SK-N-SH (cell line): ENCODE measurements around the gene AMIGO1. TPM values are rescaled to one million over a fixed set of nuclear protein-coding genes. Genes with fewer than 3 reads are reported as not detected.

Experiments
- CTCF ChIA-PET: fragments of 300-600, 350-600 bp; formaldehyde crosslinking; extraction: SDS; loops from one replicate; lab custom pipeline; 2021; lab: Yijun Ruan, JAX
- POLR2A ChIA-PET: fragments of 350-600 bp; sonication (Branson Sonifier 250); formaldehyde crosslinking; extraction: SDS; loops from one replicate; lab custom pipeline; 2020; ENCODE audit warnings: antibody characterized with exemption, inconsistent platforms; lab: Yijun Ruan, JAX
- DNase-seq: peaks from one replicate; pipeline ENCODE4 v3.0.0; 2012
- H2AFZ ChIP-seq: fragments of 200-600 bp; sonication (generic); 2 replicates; pipeline ENCODE4 v1.8.1; 2016; ENCODE audit warnings: antibody characterized with exemption, mild to moderate bottlenecking, low read depth
- H3F3A ChIP-seq: fragments of 200-600 bp; sonication (generic); replicated peaks from 2 replicates; pipeline ENCODE3; 2016; ENCODE audit warnings: antibody characterized with exemption, mild to moderate bottlenecking; ENCODE audit not compliant: insufficient read depth
- H3K27ac ChIP-seq, 2 experiments: fragments of 200-500 bp in 1 of 2; fragments of 200-600 bp in 1 of 2; sonication (Bioruptor generic) in 1 of 2; sonication (generic), shearing (Covaris generic) in 1 of 2; 2 replicates each; pipeline versions ENCODE4 v1.5.1 to v1.6.1; 2014 to 2016; ENCODE audit warnings: low read depth in 2 of 2, inconsistent platforms in 1 of 2, low read length in 1 of 2, mild to moderate bottlenecking in 1 of 2, mixed read lengths in 1 of 2
- H3K27me3 ChIP-seq: fragments of 200-600 bp; sonication (generic), shearing (Covaris generic); 2 replicates; pipeline ENCODE4 v1.6.1; 2016; ENCODE audit warnings: mixed run types; ENCODE audit not compliant: insufficient read depth
- H3K36me3 ChIP-seq, 2 experiments: fragments of 200-500 bp in 1 of 2; fragments of 200-600 bp in 1 of 2; sonication (Bioruptor generic) in 1 of 2; sonication (generic) in 1 of 2; replicated peaks in 1 of 2; 2 replicates each; pipeline versions ENCODE3 to v1.5.1; 2014 to 2016; ENCODE audit warnings: low read length in 1 of 2, mild to moderate bottlenecking in 1 of 2; ENCODE audit not compliant: insufficient read depth in 2 of 2, control insufficient read depth in 1 of 2
- H3K4me1 ChIP-seq, 2 experiments: fragments of 200-500 bp in 1 of 2; fragments of 200-600 bp in 1 of 2; sonication (Bioruptor generic) in 1 of 2; sonication (generic), shearing (Covaris generic) in 1 of 2; 2 replicates each; pipeline versions ENCODE4 v1.5.1 to v1.6.1; 2014 to 2016; ENCODE audit warnings: low read depth in 1 of 2, low read length in 1 of 2, mixed run types in 1 of 2; ENCODE audit not compliant: insufficient read depth in 2 of 2, control insufficient read depth in 1 of 2
- H3K4me2 ChIP-seq: fragments of 200-600 bp; sonication (generic), shearing (Covaris generic); 2 replicates; pipeline ENCODE4 v1.6.1; 2017; ENCODE audit warnings: mixed run types
- H3K4me3 ChIP-seq, 2 experiments: fragments of 200-500 bp in 1 of 2; fragments of 200-600 bp in 1 of 2; sonication (Bioruptor generic) in 1 of 2; sonication (generic), shearing (Covaris generic) in 1 of 2; 2 replicates each; pipeline versions ENCODE4 v1.5.1 to v1.8.1; 2014 to 2016; ENCODE audit warnings: low read depth in 2 of 2, inconsistent platforms in 1 of 2, low read length in 1 of 2, mild to moderate bottlenecking in 1 of 2, mixed read lengths in 1 of 2, moderate library complexity in 1 of 2
- H3K79me2 ChIP-seq: fragments of 200-600 bp; sonication (generic); 2 replicates; pipeline ENCODE4 v1.8.1; 2017; ENCODE audit warnings: mild to moderate bottlenecking; ENCODE audit not compliant: insufficient read depth
- H3K9ac ChIP-seq: fragments of 200-600 bp; sonication (generic); 2 replicates; pipeline ENCODE4 v1.6.1; 2017; ENCODE audit warnings: mixed run types
- H3K9me2 ChIP-seq: fragments of 200-600 bp; sonication (generic); 2 replicates; pipeline ENCODE4 v1.6.1; 2017; ENCODE audit warnings: mixed run types
- H3K9me3 ChIP-seq: fragments of 200-600 bp; sonication (generic); 2 replicates; pipeline ENCODE4 v1.6.1; 2017; ENCODE audit warnings: mixed run types, mild to moderate bottlenecking, moderate library complexity
- H4K20me1 ChIP-seq: fragments of 200-600 bp; sonication (generic); 2 replicates; pipeline ENCODE4 v1.6.1; 2017; ENCODE audit warnings: mild to moderate bottlenecking, mixed run types; ENCODE audit not compliant: insufficient read depth
- CTCF ChIP-seq: fragments of 200-600 bp; sonication (generic); IDR thresholded peaks from 2 replicates; pipeline ENCODE4 v1.6.1; 2017; ENCODE audit warnings: antibody characterized with exemption, mild to moderate bottlenecking, moderate library complexity
- ELF1 ChIP-seq: IDR thresholded peaks from 2 replicates; pipeline ENCODE4 v1.4.0; 2012
- EZH2phosphoT487 ChIP-seq: fragments of 200-600 bp; sonication (generic); IDR thresholded peaks from 2 replicates; pipeline ENCODE4 v1.6.1; 2017; ENCODE audit warnings: low read depth, mixed run types, mild to moderate bottlenecking, antibody characterized with exemption, moderate library complexity, borderline replicate concordance
- FOSL2 ChIP-seq: IDR thresholded peaks from 2 replicates; pipeline ENCODE4 v1.4.0; 2012; ENCODE audit warnings: low read depth, mild to moderate bottlenecking, moderate library complexity, borderline replicate concordance
- FOXM1 ChIP-seq: IDR thresholded peaks from 2 replicates; pipeline ENCODE4 v1.4.0; 2012; ENCODE audit warnings: low read depth, mild to moderate bottlenecking
- GABPA ChIP-seq: IDR thresholded peaks from 2 replicates; pipeline ENCODE4 v1.4.0; 2012; ENCODE audit warnings: low read depth, mild to moderate bottlenecking
- IRF3 ChIP-seq: fragments of 150-350 bp; IDR thresholded peaks from 2 replicates; pipeline ENCODE4 v1.6.1; 2016; ENCODE audit warnings: mild to moderate bottlenecking, low read depth, low read length
- JUND ChIP-seq: IDR thresholded peaks from 2 replicates; pipeline ENCODE4 v1.4.0; 2012
- MAX ChIP-seq: IDR thresholded peaks from 2 replicates; pipeline ENCODE4 v1.4.0; 2012; ENCODE audit warnings: low read depth
- MXI1 ChIP-seq: IDR thresholded peaks from 2 replicates; pipeline ENCODE4 v1.6.1; 2012; ENCODE audit warnings: mild to moderate bottlenecking, low read depth, low read length, improper control_type of control experiment
- NFIC ChIP-seq: IDR thresholded peaks from 2 replicates; pipeline ENCODE4 v1.4.0; 2012; ENCODE audit warnings: borderline replicate concordance
- NRF1 ChIP-seq: IDR thresholded peaks from 2 replicates; pipeline ENCODE4 v1.6.1; 2012; ENCODE audit warnings: low read depth, mild to moderate bottlenecking, low read length
- PBX3 ChIP-seq: IDR thresholded peaks from 2 replicates; pipeline ENCODE4; 2012
- RAD21 ChIP-seq: IDR thresholded peaks from 2 replicates; pipeline ENCODE4 v1.6.1; 2012; ENCODE audit warnings: mild to moderate bottlenecking, low read length
- RFX5 ChIP-seq: IDR thresholded peaks from 2 replicates; pipeline ENCODE4 v1.6.1; 2012; ENCODE audit warnings: mild to moderate bottlenecking, improper control_type of control experiment, low read length
- RXRA ChIP-seq: IDR thresholded peaks from 2 replicates; pipeline ENCODE4 v1.4.0; 2012; ENCODE audit warnings: low read depth, mild to moderate bottlenecking, borderline replicate concordance
- TAF1 ChIP-seq: IDR thresholded peaks from 2 replicates; pipeline ENCODE4 v1.6.1; 2012; ENCODE audit warnings: low read depth, mild to moderate bottlenecking, low read length, moderate library complexity, borderline replicate concordance
- USF2 ChIP-seq: fragments of 150-350 bp; IDR thresholded peaks from 2 replicates; pipeline ENCODE4 v1.6.1; 2017; ENCODE audit warnings: antibody characterized with exemption, low read length, low read depth, borderline replicate concordance
- YY1 ChIP-seq: IDR thresholded peaks from 2 replicates; pipeline ENCODE4 v1.4.0; 2012; ENCODE audit warnings: low read depth, mild to moderate bottlenecking
- ZBTB33 ChIP-seq: IDR thresholded peaks from 2 replicates; pipeline ENCODE4 v1.4.0; 2012; ENCODE audit warnings: low read depth, borderline replicate concordance
- WGBS: methylation state at CpG from one replicate; pipeline ENCODE4 v1.1.6; 2017; ENCODE audit warnings: low lambda C conversion rate; 5-methylcytosine and 5-hydroxymethylcytosine counted together
- polyA plus RNA-seq, 3 experiments: library from polyadenylated mRNA; depleted of rRNA; stranded (reverse); fragments of >200 nt; gene quantifications; 2 replicates each; pipeline ENCODE4 v1.2.3, GENCODE V29; 2012

Gene AMIGO1
- polyA plus RNA-seq, 1 of the 3 experiments (the other 2 are of a cell fraction), result 0.95 TPM

GRCh38 chr1:109485001-109485400, 24.5 kb downstream of the AMIGO1 start:
- Histone ChIP-seq H2AFZ (peak overlapping the region; percentile 89), H3K9me2 (no peaks in the 10 kb centered on the region), H3K79me2 (peaks cover 12% of the 10 kb centered on the region; the same call in 1 of the 2 replicates), H3F3A (no peaks in the 10 kb centered on the region), H3K27me3 (peaks cover 14% of the 10 kb centered on the region; the same call in 1 of the 2 replicates), H4K20me1 (no peaks in the 10 kb centered on the region), H3K9me3 (no peaks in the 10 kb centered on the region), H3K4me3 (peak overlapping the region; percentile 58 to 82), H3K4me2 (peak overlapping the region; percentile 95), H3K36me3 (peaks cover 0 to 16% of the 10 kb centered on the region in 2 experiments), H3K4me1 (peaks cover 6 to 15% of the 10 kb centered on the region in 2 experiments; a peak in 2 of 4 replicates), H3K27ac (no peak overlapping the region)
- POLR2A ChIA-PET, result no interaction called here
- CTCF ChIA-PET, result interaction anchor here (1.1 to 40.2 kb wide), 6 partner anchors 9 to 289 kb away, joined by 3 to 1710 read pairs (median 28); partner anchors contain the start of genes AMIGO1, CYB561D1 and GPR61
- 13% methylated on average over 3 of the region's 3 CpGs for WGBS
- no peak for DNase-seq
- TF ChIP-seq FOSL2 (no peak), IRF3 (no peak), USF2 (no peak), NFIC (no peak), CTCF (no peak), NRF1 (no peak), RAD21 (no peak), ELF1 (no peak), RFX5 (no peak), TAF1 (no peak), YY1 (no peak), JUND (no peak), FOXM1 (no peak), RXRA (no peak), PBX3 (no peak), EZH2phosphoT487 (no peak), ZBTB33 (no peak), GABPA (no peak), MXI1 (no peak), MAX (no peak)
- TF ChIP-seq, all 33 proteins: peak for 0
- H3K9ac ChIP-seq, result no peak overlapping the region
